DOHH2 (cell line): Measurements from ENCODE around the gene C6orf89.

ENCODE experiments used
- H3F3A ChIP-seq: fragments of 200-600 bp; sonication (generic), shearing (Covaris generic); 2 replicates; pipeline ENCODE4 v1.6.0; 2016; ENCODE audit warnings: antibody characterized with exemption, mild to moderate bottlenecking; ENCODE audit not compliant: control insufficient read depth, insufficient read depth
- H3K27ac ChIP-seq: fragments of 200-600 bp; sonication (generic); 2 replicates; pipeline ENCODE4 v1.5.1; 2014; ENCODE audit warnings: low read depth, mild to moderate bottlenecking, low read length, moderate library complexity
- H3K27me3 ChIP-seq: fragments of 200-600 bp; sonication (generic); 2 replicates; pipeline ENCODE4 v1.6.1; 2014; ENCODE audit warnings: mild to moderate bottlenecking, low read length, mixed read lengths; ENCODE audit not compliant: control insufficient read depth
- H3K36me3 ChIP-seq: fragments of 200-600 bp; sonication (generic); 2 replicates; pipeline ENCODE4 v1.6.1; 2014; ENCODE audit warnings: mild to moderate bottlenecking, low read length, moderate library complexity, mixed read lengths; ENCODE audit not compliant: control insufficient read depth
- H3K4me1 ChIP-seq: fragments of 200-600 bp; sonication (generic); 2 replicates; pipeline ENCODE4 v1.6.1; 2014; ENCODE audit warnings: mild to moderate bottlenecking, low read length, mixed read lengths; ENCODE audit not compliant: control insufficient read depth
- H3K4me2 ChIP-seq: fragments of 200-600 bp; sonication (generic); 2 replicates; pipeline ENCODE4 v1.6.0; 2014; ENCODE audit warnings: mild to moderate bottlenecking, low read length, moderate library complexity
- H3K4me3 ChIP-seq: fragments of 200-600 bp; sonication (generic); 2 replicates; pipeline ENCODE4 v1.5.1; 2014; ENCODE audit warnings: mild to moderate bottlenecking, low read length, mixed read lengths
- H3K79me2 ChIP-seq: fragments of 200-600 bp; sonication (generic); 2 replicates; pipeline ENCODE4 v1.6.1; 2014; ENCODE audit warnings: mild to moderate bottlenecking, low read length, mixed read lengths; ENCODE audit not compliant: control insufficient read depth
- H3K9me2 ChIP-seq: fragments of 200-600 bp; sonication (generic); replicated peaks from 2 replicates; pipeline ENCODE4 v1.6.1; 2014; ENCODE audit warnings: mild to moderate bottlenecking, low read length, mixed read lengths; ENCODE audit not compliant: control insufficient read depth
- H3K9me3 ChIP-seq: fragments of 200-600 bp; sonication (generic); 2 replicates; pipeline ENCODE4 v1.6.1; 2014; ENCODE audit warnings: antibody characterized with exemption, low read length, mixed read lengths; ENCODE audit not compliant: control insufficient read depth, insufficient read depth
- H4K20me1 ChIP-seq: fragments of 200-600 bp; sonication (generic); 2 replicates; pipeline ENCODE4 v1.6.0; 2014; ENCODE audit warnings: low read depth, mild to moderate bottlenecking, antibody characterized with exemption, low read length, moderate library complexity; ENCODE audit not compliant: control insufficient read depth, insufficient read depth
- EZH2phosphoT487 ChIP-seq: fragments of 200-600 bp; sonication (generic); IDR thresholded peaks from 2 replicates; pipeline ENCODE4 v1.6.1; 2017; ENCODE audit warnings: borderline replicate concordance, mild to moderate bottlenecking, antibody characterized with exemption, low read length, moderate library complexity, mixed read lengths
- TF ChIP-seq, protein P1 (sequence below): fragments of 200-600 bp; sonication (generic); IDR thresholded peaks from one replicate; pipeline ENCODE4 v1.5.1; 2014; ENCODE audit warnings: antibody characterized with exemption, mild to moderate bottlenecking, low read depth, low read length; ENCODE audit not compliant: poor library complexity, severe bottlenecking

Gene C6orf89

DNA sequence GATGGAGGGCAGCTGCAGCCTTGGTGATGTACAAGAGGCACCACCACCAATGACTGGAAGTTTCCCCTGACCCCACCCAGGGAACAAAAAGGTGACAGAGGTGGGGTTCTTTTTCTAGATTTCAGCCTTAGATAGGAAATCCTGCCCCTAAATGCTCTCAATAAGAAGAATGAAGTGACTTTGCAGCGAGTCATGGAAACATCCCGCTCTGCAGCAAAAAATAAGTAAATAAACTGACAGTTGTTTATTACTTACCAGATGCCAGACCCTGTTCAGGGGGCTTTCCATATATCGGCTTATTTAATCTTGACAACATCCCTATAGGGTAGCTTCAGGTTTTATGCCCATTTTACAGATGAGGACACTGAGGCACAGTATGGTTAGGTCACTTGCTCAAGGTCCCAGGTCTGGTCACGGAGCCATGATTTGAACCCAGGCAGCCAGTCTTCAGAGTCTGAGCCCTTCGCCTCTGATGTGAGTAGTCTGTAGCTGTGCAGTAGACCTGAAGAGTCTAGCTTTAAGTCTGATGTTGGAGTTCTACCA lies 19.2 kb downstream of the C6orf89 start:
- Histone ChIP-seq H3K36me3 (peaks cover 56% of the 10 kb centered on the region), H3K4me2 (no peak overlapping the region), H3K4me1 (no peaks in the 10 kb centered on the region), H4K20me1 (no peaks in the 10 kb centered on the region), H3K79me2 (no peaks in the 10 kb centered on the region), H3K9me2 (no peaks in the 10 kb centered on the region), H3K27me3 (no peaks in the 10 kb centered on the region), H3F3A (no peaks in the 10 kb centered on the region), H3K27ac (no peak overlapping the region), H3K9me3 (no peaks in the 10 kb centered on the region), H3K4me3 (no peak overlapping the region)
- TF ChIP-seq, protein P1, sequence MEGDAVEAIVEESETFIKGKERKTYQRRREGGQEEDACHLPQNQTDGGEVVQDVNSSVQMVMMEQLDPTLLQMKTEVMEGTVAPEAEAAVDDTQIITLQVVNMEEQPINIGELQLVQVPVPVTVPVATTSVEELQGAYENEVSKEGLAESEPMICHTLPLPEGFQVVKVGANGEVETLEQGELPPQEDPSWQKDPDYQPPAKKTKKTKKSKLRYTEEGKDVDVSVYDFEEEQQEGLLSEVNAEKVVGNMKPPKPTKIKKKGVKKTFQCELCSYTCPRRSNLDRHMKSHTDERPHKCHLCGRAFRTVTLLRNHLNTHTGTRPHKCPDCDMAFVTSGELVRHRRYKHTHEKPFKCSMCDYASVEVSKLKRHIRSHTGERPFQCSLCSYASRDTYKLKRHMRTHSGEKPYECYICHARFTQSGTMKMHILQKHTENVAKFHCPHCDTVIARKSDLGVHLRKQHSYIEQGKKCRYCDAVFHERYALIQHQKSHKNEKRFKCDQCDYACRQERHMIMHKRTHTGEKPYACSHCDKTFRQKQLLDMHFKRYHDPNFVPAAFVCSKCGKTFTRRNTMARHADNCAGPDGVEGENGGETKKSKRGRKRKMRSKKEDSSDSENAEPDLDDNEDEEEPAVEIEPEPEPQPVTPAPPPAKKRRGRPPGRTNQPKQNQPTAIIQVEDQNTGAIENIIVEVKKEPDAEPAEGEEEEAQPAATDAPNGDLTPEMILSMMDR = no peak
- no peak for TF ChIP-seq EZH2phosphoT487

DNA sequence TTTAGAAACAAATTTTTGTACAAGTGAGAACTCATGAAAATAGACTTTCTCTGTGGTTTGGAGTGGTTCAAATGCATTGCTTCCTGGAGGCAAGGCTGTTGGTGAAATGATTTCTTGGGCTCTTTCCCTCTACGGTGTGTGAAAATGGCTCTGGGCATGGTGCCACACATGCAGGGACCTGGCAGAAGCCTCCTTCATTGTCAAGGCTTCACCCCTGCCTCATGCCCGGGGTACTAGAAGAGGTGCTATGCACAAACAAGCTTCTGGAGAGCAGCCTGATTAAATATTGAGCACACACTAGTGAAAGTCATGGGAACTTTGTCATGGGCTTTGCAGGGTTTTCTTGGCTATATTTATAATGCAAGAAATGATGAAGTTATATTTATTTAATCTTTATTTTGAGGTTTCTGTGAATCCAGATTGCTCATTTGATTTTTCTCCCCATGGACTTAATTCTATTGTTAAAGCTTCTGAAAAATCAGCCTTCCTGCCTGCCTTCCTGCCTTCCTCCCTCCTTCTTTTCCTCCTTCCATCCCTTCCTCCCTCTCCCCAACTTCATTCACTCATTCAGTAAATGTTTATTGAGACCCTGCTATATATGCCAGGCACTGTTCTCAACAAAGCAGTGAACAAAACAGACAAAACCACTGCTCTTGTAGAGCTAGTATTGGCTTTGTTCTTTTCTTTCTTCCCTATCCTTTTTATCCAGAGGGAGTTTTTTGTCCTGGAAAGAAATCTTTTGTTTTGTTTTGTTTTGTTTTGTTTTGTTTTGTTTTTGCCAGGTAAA lies 21.0 kb downstream of the C6orf89 start:
- no peaks in the 10 kb centered on the region for H3K9me2 ChIP-seq

DNA sequence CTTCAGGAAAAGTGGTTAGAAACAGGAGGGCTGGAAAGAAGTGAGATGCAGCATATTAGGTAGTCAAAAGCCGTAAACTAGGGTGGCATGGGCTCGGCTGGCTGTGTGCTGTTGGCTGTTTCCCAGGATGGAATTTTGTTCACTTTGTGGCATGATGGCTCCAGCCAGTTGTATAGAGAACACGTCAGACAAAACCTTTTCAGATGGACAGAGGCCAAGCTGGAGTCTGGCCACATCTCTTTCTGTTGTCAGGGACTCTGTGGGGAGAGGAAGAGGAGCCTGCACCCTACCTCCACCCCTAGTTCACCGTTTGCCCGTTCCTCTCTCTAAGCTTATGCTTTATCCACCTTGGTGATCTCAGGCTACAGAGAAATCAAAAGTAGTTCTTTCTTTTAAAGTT lies 22.0 kb downstream of the C6orf89 start:
- no peaks in the 10 kb centered on the region for H3K9me3 ChIP-seq
- H3F3A ChIP-seq = no peaks in the 10 kb centered on the region
- H3K79me2 ChIP-seq = no peaks in the 10 kb centered on the region
- H3K4me1 ChIP-seq = no peaks in the 10 kb centered on the region; the same call in 1 of the 2 replicates
- no peak for TF ChIP-seq EZH2phosphoT487
- TF ChIP-seq, protein P1 = no peak
- no peaks in the 10 kb centered on the region for H3K9me2 ChIP-seq
- no peak overlapping the region for H3K27ac ChIP-seq
- no peak overlapping the region for H3K4me2 ChIP-seq
- peaks cover 53% of the 10 kb centered on the region for H3K36me3 ChIP-seq
- no peaks in the 10 kb centered on the region for H3K27me3 ChIP-seq
- no peaks in the 10 kb centered on the region for H4K20me1 ChIP-seq
- H3K4me3 ChIP-seq = no peak overlapping the region

More for the DNA sequence above, 21.0 kb downstream of the C6orf89 start:
- Histone ChIP-seq H3K27me3 (no peaks in the 10 kb centered on the region), H3K79me2 (no peaks in the 10 kb centered on the region), H3K4me2 (no peak overlapping the region), H3K9me3 (no peaks in the 10 kb centered on the region), H3F3A (no peaks in the 10 kb centered on the region), H3K4me1 (no peaks in the 10 kb centered on the region; the same call in 1 of the 2 replicates), H3K27ac (no peak overlapping the region), H3K36me3 (peaks cover 53% of the 10 kb centered on the region), H3K4me3 (no peak overlapping the region), H4K20me1 (no peaks in the 10 kb centered on the region)
- no peak for TF ChIP-seq EZH2phosphoT487
- TF ChIP-seq, protein P1 = no peak
